Activated CD4-positive, alpha-beta T cell treated with anti-CD3 and anti-CD28 coated beads, Interleukin-2, amount 50 U/mL, for 48 hours (primary cell): Measurements from ENCODE around the gene HIVEP2.
A peak's percentile ranks its signal among the peaks of the same experiment; 100 is the strongest.

ENCODE experiments used
- DNase-seq, 2 experiments: peaks; one replicate each; pipeline ENCODE4 v3.0.0-alpha.2; 2020

The HIVEP2 gene

GRCh38 chr6:142887517-142887916, 57.5 kb downstream of the HIVEP2 start:
- no peak for DNase-seq

DNA sequence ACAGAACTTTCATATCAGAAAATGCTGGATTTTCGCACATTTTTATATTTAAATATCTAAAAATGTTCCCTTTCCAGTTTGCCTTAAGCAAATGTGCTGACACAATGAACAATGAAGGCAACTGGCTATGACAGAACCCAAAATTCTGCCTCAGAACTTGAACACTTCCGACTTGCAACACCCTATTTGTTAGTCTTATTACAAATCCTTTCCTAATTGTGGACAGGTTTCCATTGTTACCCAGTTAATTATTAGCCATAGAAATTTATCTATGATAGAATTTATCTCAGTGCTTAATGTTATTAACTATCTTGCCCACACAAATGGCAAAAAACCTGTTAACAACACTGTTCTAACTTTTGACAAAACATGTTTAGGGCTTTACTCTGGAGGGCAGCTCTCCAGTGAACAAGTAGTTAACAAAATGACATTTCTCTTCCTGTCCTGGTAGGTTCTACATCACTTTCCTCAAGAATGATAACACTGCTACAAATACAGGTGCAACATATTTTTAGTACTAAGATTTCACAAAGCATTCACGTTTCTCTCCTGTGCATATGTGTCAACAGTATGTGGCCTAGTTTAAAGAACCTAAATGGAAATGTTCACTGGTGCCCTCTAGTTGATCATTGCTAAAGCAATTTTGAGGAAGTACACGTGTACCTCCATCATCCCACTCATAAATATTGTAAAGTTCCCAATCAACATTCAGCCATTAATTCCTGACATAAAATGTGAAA, 58.4 kb downstream of the HIVEP2 start:
- DNase-seq = no peak

DNA sequence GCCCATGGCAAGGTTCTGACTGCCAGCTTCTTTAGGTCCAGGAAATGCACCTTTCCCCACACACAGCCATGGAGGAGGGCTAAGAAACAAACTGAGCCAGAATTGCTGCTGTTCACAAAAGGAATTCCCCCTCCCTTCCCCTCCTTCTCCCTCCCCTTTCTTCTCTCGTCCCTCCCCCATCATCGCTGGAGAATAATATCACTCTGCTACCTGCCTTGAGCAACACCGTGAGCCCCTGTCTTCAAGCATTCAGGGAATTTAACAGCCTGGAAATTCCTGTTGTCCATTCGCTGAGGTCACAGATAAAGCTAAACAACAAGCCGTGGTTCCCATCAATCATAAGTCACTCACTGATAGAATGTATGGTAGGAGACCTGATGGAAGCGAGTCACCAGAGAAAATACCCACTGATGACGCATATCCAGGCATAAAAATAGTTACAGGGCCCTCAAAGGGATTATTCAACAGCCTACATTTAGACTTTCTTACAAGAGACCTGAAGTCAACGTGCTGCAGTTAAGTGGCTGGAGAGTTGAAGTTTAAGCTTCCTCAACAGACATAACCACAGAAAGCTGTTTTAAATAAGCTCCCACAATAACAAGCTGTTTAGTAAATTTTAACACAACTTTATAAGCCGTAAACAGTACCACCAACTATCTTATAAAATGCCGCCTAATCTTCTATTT, 59.7 kb downstream of the HIVEP2 start:
- peak; percentile 33 to 39 for DNase-seq

DNA sequence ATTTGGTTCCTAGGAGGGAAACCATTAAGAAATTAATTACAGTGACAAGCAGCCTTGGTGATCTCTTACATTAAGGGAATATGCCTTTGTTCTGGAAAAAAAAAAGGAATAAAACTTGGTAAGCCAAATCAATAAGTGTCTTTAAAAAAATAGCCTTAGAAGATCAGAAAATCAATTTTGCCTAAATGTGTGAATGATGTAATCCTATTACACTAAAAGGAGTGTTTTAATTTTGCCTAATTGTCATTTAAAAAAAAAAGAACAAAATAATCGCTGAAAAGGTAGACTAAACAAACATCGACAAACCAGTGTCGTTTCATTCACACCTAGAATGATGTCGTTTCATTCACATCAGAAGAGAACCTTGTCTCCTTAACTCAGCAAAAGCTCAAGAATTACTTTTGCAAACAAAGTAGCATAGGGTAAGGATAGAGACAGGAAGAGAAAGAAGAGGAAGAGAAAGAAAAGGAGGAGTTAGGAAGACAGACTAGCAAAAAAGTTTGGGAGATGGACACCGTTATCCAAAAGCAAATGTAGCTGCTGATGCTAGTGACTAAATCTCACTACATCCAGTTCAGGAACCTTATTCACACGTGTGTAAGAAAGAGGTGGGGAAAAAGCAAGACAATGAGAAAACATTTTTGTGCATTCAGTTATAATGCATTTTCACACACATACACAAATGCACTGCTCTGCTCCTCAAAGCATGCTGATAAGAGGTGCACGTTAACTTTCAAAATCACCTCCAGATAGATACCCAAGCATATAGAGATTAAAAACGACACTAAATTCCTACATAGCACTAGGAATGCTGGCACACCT, 60.6 kb downstream of the HIVEP2 start:
- DNase-seq = no peak

GRCh38 chr6:142883011-142883410, 62.0 kb downstream of the HIVEP2 start:
- DNase-seq = no peak

DNA sequence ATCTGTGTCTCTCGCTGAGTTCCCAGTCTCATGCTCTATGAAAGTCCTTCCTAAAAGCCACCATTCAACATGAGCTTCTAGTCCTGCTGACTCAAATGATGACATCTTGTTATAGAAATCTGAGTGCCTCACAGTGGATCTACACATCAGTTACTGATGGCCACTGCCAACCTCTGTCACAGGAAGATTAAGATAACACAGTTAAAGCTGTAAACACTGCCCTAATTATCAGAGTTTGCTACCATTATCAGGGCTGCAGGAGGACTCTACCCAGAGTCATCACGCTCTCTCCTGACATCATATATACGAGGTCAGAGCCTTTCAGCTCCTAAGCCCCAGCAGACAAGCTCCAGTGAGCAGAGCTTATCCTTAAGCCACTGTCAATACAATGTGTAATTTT, 63.2 kb downstream of the HIVEP2 start:
- no peak for DNase-seq

DNA sequence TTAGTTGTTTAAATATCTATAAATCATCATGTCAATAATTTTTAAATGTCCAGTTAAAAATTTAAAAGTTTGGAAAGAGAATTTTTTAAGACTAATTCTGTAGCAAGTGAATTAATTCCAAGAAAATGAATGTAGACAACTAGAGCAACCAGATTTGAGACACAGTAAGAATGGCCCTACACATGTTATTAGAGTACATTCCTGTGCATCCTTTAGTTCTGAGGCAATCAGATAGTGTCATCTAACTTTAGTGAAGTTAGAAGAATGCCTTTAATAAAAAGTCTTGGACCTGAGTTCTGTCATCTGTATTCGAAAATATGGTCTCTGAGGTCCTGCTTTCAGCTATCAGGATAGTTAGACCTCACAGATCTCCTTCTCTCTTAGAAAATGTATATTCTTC, 63.7 kb downstream of the HIVEP2 start:
- DNase-seq = no peak

DNA sequence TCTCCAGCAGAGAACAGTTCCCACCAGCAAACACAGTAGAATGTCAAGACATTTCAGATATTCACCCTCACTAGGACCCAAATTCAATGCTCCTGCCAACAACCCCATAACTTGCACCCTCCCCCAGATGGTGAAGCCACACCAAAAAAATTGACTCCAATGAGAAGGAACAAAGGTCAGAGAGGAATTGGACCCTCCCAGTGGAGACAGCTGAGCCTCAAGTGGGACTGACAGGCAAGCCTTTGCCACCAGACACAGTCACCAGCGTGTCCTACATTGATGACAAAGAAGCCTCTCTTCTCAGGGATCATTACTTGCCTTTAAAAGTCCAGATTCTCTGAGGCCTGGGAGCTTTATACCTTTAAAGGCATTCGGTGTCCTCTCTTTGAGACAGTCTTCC, 64.8 kb downstream of the HIVEP2 start:
- no peak for DNase-seq

DNA sequence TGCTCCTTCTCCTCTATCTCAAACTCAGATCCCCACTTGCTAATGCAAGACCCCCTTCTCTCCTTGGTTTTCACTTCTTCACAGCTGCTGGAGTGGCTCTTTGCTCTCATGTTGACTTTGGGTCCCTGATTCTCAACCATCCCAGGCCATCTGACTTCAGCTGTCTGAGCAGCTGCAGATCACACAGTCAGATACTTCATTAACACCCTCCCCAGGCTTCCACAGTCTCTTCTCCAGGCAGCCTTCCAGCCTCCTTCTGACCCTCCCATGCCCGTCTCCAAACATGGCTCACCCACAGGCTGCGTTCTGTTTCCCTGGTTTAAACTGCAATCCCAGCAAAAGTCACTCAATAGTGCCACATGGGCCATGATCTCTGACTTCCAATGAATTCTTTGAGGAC, 65.4 kb downstream of the HIVEP2 start:
- no peak for DNase-seq

GRCh38 chr6:142879076-142879475, 65.9 kb downstream of the HIVEP2 start:
- DNase-seq = no peak

DNA sequence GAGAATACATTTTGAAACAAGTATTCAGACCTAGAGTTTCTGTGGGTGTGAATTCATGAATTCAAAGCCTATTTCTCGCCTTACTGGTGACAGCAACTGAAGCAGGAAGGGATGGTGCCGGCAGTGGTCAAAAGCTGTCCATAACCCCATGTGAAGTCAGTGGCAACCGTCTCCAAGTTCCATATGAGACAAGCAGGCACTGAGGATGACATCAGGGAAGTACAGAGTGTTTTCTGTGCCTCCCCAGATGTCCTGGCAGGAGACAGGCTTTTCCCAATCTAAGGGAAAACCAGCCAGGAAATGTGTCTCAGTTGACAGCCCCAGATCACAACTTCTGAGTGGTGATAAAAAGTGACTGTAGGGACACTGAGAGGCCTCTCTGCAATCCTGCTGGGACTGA, 66.6 kb downstream of the HIVEP2 start:
- DNase-seq = peak in 1 of 2 experiments; percentile 53

DNA sequence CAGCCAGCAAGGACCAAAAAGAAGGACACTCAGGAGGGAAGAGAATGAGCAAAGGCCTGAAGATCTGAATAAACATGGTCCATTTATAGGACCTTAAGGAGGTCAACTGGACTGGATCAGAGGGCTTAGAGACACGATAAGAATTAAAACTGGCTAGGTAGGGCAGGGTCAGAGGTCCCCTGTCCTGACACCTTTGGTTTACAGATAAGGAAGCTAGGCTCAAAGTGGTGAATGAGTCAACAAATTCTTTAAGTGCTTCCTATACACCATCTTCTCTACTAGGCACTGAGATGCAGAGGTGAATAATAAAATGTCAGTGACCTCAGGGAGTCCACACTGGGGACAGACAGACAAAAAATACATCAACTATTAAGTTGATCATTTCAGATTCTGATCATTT, 70.3 kb downstream of the HIVEP2 start:
- DNase-seq = no peak

DNA sequence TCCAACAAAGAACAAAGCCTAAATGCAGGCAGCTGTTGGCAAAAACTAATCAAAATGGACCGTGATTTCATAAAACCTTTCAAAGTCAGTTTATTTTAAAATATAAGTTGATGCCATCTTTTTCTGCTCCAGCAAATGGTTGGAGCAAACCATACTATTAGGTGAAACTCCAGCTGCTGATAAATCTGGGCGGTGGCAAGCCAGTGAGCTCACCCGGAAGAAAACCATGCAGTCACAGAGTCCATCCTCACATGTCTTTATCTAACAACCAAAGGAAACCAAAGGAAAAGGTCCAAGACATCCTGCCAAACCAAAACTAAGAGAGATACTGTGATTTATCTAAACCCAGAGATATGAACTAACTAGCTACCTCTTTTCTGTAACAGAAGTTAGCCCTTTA, 72.6 kb downstream of the HIVEP2 start:
- DNase-seq = no peak

GRCh38 chr6:142871910-142872331, 73.1 kb downstream of the HIVEP2 start:
- peak; percentile 41 to 59 for DNase-seq

- DNase-seq = no peak
Observed at GRCh38 chr6:142870787-142871415, 74.1 kb downstream of the HIVEP2 start.

GRCh38 chr6:142868917-142869316, 76.1 kb downstream of the HIVEP2 start:
- DNase-seq = no peak

DNA sequence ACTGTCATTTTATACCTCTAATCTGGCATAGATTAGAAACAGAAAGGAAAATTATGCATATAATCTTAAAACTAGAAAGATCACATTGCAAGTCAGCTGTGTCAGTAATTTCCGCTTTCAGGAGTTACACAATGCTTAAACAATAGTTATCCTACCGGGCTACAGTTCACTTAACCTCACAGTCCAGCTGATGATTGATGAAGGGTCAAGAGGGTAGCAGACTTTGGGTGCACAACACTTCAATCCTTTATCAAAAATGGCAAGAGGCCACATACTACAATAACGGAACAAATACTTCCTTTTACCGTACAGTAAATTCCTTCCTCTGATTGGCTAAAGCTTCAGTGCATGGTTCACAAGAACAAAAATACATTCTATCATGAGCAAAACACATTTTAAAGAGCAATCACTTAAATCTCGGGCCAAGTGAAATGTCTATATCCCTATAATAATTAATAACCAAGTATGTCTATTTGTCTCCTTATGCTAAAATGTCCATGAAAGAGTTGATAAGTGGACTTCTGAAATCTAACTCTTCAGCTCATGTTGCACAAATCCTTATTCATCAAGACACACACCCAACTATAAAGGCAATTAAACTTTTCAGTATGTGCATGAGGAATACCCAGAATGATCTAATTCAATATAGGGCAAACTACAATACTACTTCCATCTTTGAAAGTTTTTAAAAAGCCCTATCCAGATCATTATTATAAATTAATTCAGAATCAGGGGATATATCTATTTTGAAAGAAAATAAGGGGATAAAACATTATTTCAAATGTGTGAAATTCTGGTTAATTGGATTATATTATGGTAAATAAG, 76.8 kb downstream of the HIVEP2 start:
- DNase-seq = no peak

- DNase-seq = no peak
Observed at GRCh38 chr6:142867355-142867801, 77.6 kb downstream of the HIVEP2 start.

DNA sequence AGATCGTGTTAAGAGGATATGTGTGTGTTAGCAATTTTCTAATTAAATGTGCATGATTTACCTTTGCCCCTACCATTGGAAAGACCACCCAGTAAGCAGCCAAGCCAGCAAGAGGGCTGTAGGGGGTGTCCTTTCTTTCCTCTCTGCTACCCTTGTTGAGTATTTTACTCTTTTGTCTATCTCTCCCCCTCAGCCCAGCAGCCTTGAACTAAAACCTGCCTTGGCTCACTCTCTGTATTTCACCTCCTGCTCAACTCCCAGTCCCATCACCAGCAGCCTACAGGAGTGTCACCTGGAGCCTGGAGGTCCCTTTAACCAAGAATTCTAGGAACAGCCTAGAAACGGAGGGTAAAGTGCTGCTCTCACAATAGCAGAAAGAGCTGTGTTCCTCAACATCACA, 81.0 kb downstream of the HIVEP2 start:
- DNase-seq = no peak

- DNase-seq = no peak
Observed at GRCh38 chr6:142861711-142862110, 83.3 kb downstream of the HIVEP2 start.

GRCh38 chr6:142860498-142860897, 84.5 kb downstream of the HIVEP2 start:
- no peak for DNase-seq
